Retina (tissue), 1 donor: Measurements from ENCODE around the gene PON1.

Source experiments
- DNase-seq: peaks from one replicate; pipeline ENCODE4 v3.0.0-alpha.2; 2016

Gene PON1

GRCh38 chr7:95324431-95324830, at the start of gene PON1:
PON1 (minus strand) TSS chr7:95324532; CDS start chr7:95324475, 57 bp downstream.
- DNase-seq = no peak

- no peak for DNase-seq
Observed at GRCh38 chr7:95373323-95373722, 49.0 kb upstream of the PON1 start.

GRCh38 chr7:95368235-95368634, 43.9 kb upstream of the PON1 start:
- no peak for DNase-seq

- no peak for DNase-seq
Observed at GRCh38 chr7:95367606-95368005, 43.3 kb upstream of the PON1 start.

GRCh38 chr7:95365151-95365550, 40.8 kb upstream of the PON1 start:
- DNase-seq = no peak

- no peak for DNase-seq
Observed at GRCh38 chr7:95357623-95358022, 33.3 kb upstream of the PON1 start.

- DNase-seq = no peak
Observed at GRCh38 chr7:95342642-95343307, 18.4 kb upstream of the PON1 start.

- no peak for DNase-seq
Observed at GRCh38 chr7:95342029-95342428, 17.7 kb upstream of the PON1 start.

- DNase-seq = no peak
Observed at GRCh38 chr7:95340491-95340890, 16.2 kb upstream of the PON1 start.

GRCh38 chr7:95338832-95339231, 14.5 kb upstream of the PON1 start:
- DNase-seq = no peak

GRCh38 chr7:95335093-95335492, 10.8 kb upstream of the PON1 start:
- no peak for DNase-seq

- DNase-seq = no peak
Observed at GRCh38 chr7:95334447-95334846, 10.1 kb upstream of the PON1 start.

GRCh38 chr7:95330961-95331337, 6.6 kb upstream of the PON1 start:
- no peak for DNase-seq

GRCh38 chr7:95330204-95330960, 6.0 kb upstream of the PON1 start:
- no peak for DNase-seq

- DNase-seq = no peak
Observed at GRCh38 chr7:95327356-95327755, 3.0 kb upstream of the PON1 start.

- DNase-seq = no peak
Observed at GRCh38 chr7:95323410-95324129, 762 bp downstream of the PON1 start.

- no peak for DNase-seq
Observed at GRCh38 chr7:95322854-95323253, 1.5 kb downstream of the PON1 start.

- no peak for DNase-seq
Observed at GRCh38 chr7:95322396-95322795, 1.9 kb downstream of the PON1 start.

- no peak for DNase-seq
Observed at GRCh38 chr7:95321720-95322119, 2.6 kb downstream of the PON1 start.

- no peak for DNase-seq
Observed at GRCh38 chr7:95320651-95321050, 3.7 kb downstream of the PON1 start.

GRCh38 chr7:95319570-95319969, 4.8 kb downstream of the PON1 start:
- DNase-seq = no peak

- no peak for DNase-seq
Observed at GRCh38 chr7:95318501-95319100, 5.7 kb downstream of the PON1 start.

GRCh38 chr7:95317966-95318365, 6.4 kb downstream of the PON1 start:
- no peak for DNase-seq

- DNase-seq = no peak
Observed at GRCh38 chr7:95317546-95317945, 6.8 kb downstream of the PON1 start.
